Breast epithelium (tissue), 4 donors: ENCODE measurements around the gene PARVA. TPM values are rescaled to one million over a fixed set of nuclear protein-coding genes. Genes with fewer than 3 reads are reported as not detected.

Experiments used
- DNase-seq, 2 donors: peaks; one replicate each; pipeline ENCODE4 v3.0.0-alpha.2; 2019; ENCODE audit warnings: low spot score in 2 of 2
- H3K27ac ChIP-seq, 2 donors: fragments of 200-600 bp; sonication (generic) in 1 of 2; one replicate each; pipeline ENCODE4 v1.5.1; 2016 to 2019; ENCODE audit warnings: mild to moderate bottlenecking in 1 of 2
- H3K27me3 ChIP-seq, 2 donors: fragments of 200-600 bp; sonication (generic) in 1 of 2; one replicate each; pipeline versions ENCODE4 v1.5.1 to v1.6.0; 2017 to 2019; ENCODE audit warnings: control low read depth in 1 of 2, mild to moderate bottlenecking in 1 of 2
- H3K36me3 ChIP-seq: fragments of 200-600 bp; one replicate; pipeline ENCODE4 v1.5.1; 2019
- H3K4me1 ChIP-seq, 2 donors: fragments of 200-600 bp; sonication (generic); one replicate each; pipeline ENCODE4 v1.5.1; 2016 to 2019; ENCODE audit warnings: control low read depth in 1 of 2
- H3K4me3 ChIP-seq, 3 donors: fragments of 200-600 bp; sonication (generic); 1 replicate in 2 of 3; 2 replicates in 1 of 3; pipeline ENCODE4 v1.5.1; 2016 to 2019; ENCODE audit warnings: mild to moderate bottlenecking in 3 of 3, moderate library complexity in 2 of 3
- H3K9me3 ChIP-seq, 2 donors: fragments of 200-600 bp; sonication (generic) in 1 of 2; one replicate each; pipeline ENCODE4 v1.5.1; 2016 to 2019; ENCODE audit warnings: control low read depth in 1 of 2
- CTCF ChIP-seq, 3 donors: fragments of 450-650 bp; IDR thresholded peaks; one replicate each; pipeline ENCODE4 v1.5.1; 2016 to 2017; ENCODE audit warnings: antibody characterized with exemption in 3 of 3, mild to moderate bottlenecking in 3 of 3, moderate library complexity in 3 of 3
- POLR2A ChIP-seq: fragments of 450-650 bp; IDR thresholded peaks from one replicate; pipeline ENCODE4 v1.6.1; 2016; ENCODE audit warnings: antibody characterized with exemption, mild to moderate bottlenecking, moderate library complexity
- POLR2AphosphoS5 ChIP-seq, 3 donors: sonication (generic); formaldehyde crosslinking; IDR thresholded peaks; one replicate each; pipeline ENCODE4 v1.6.1; 2017; ENCODE audit warnings: antibody characterized with exemption in 3 of 3
- intact Hi-C: fragments of 100-400 bp; cut with DNase I; formaldehyde crosslinking; loops from one replicate; pipeline ENCODE4 v1.15.1; 2023; ENCODE audit warnings: low total_unique reads
- total RNA-seq, 3 donors: library from RNA; depleted of rRNA; stranded (reverse); fragments of >200 nt; gene quantifications; one replicate each; pipeline ENCODE4 v1.1.0, GENCODE V29; 2016

The PARVA gene
- total RNA-seq, 3 donors from 2014 or later, result 50.5 to 109 (median 60.4) TPM

- intact Hi-C loops, result no loop called here
Observed at GRCh38 chr11:12393691-12394090, 16.3 kb downstream of the PARVA start.

DNA sequence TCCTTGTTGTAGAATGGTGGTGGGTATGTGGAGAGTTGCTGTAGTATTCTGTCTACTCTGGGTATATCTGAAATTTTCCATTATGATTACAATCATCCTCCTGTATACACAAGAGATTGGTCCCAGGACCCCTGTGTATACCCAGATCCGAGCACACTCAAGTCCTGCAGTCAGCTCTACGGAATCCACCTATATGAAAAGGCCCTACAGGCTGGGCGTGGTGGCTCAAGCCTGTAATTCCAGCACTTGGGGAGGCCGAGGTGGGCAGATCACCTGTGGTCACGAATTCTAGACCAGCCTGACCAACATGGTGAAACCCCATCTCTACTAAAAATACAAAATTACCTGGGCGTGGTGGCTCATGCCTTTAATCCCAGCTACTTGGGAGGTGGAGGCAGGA, 17.2 kb downstream of the PARVA start:
- intact Hi-C loops, result no loop called here
- DNase-seq, result no peak
- no peak overlapping the region for H3K4me3 ChIP-seq
- H3K27me3 ChIP-seq, result no peaks in the 10 kb centered on the region
- peaks cover 0 to 2% of the 10 kb centered on the region in 2 donors for H3K4me1 ChIP-seq
- TF ChIP-seq POLR2AphosphoS5 (IDR thresholded peaks at IDR 0.05) (no peak), POLR2A (no peak), CTCF (IDR thresholded peaks at IDR 0.05) (no peak)
- no peaks in the 10 kb centered on the region for H3K36me3 ChIP-seq
- H3K27ac ChIP-seq, result no peak overlapping the region
- H3K9me3 ChIP-seq, result no peaks in the 10 kb centered on the region

More at GRCh38 chr11:12393691-12394090, 16.3 kb downstream of the PARVA start:
- TF ChIP-seq POLR2A (no peak), POLR2AphosphoS5 (IDR thresholded peaks at IDR 0.05) (no peak), CTCF (IDR thresholded peaks at IDR 0.05) (no peak)
- no peak for DNase-seq
- H3K36me3 ChIP-seq, result no peaks in the 10 kb centered on the region
- no peaks in the 10 kb centered on the region for H3K27me3 ChIP-seq
- H3K4me3 ChIP-seq, result no peak overlapping the region
- peaks cover 0 to 5% of the 10 kb centered on the region in 2 donors for H3K4me1 ChIP-seq
- H3K27ac ChIP-seq, result no peak overlapping the region
- H3K9me3 ChIP-seq, result no peaks in the 10 kb centered on the region

DNA sequence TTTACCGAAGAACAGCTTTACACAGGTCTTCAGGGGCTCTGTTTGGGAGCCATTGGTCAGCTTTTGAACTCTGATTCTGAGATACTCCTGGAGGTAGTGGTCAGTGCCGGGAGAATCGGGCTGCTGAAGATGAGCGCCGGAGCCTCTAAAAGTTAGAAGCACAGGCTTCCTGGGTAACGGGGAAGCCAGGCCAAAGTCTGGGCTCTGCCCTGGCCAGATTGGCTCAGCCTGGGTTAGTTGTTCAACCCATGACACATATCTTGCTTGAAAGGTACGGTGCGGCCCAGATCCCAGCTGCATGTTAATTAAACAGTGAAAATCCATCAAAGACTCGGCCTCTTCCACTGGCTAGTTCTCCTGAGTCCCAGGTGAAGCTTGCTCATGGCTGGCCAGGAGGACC, 18.0 kb downstream of the PARVA start:
- Histone ChIP-seq H3K36me3 (no peaks in the 10 kb centered on the region), H3K4me1 (no peaks in the 10 kb centered on the region), H3K27me3 (no peaks in the 10 kb centered on the region), H3K4me3 (no peak overlapping the region), H3K9me3 (no peaks in the 10 kb centered on the region), H3K27ac (no peak overlapping the region)
- intact Hi-C loops, result no loop called here
- no peak for DNase-seq
- no peak for TF ChIP-seq CTCF (IDR thresholded peaks at IDR 0.05)
- TF ChIP-seq POLR2A, result no peak
- no peak for TF ChIP-seq POLR2AphosphoS5 (IDR thresholded peaks at IDR 0.05)

- DNase-seq, result no peak
- H3K27ac ChIP-seq, result peak overlapping the region; percentile 44 to 78
- peaks cover 0 to 5% of the 10 kb centered on the region in 2 donors for H3K4me1 ChIP-seq
- no peaks in the 10 kb centered on the region for H3K9me3 ChIP-seq
- H3K27me3 ChIP-seq, result no peaks in the 10 kb centered on the region
- H3K4me3 ChIP-seq, result no peak overlapping the region
- TF ChIP-seq CTCF (IDR thresholded peaks at IDR 0.05) (no peak), POLR2A (no peak), POLR2AphosphoS5 (IDR thresholded peaks at IDR 0.05) (no peak)
- intact Hi-C loops, result no loop called here
- no peaks in the 10 kb centered on the region for H3K36me3 ChIP-seq
Observed at GRCh38 chr11:12397931-12398334, 20.6 kb downstream of the PARVA start.

- TF ChIP-seq POLR2AphosphoS5 (IDR thresholded peaks at IDR 0.05) (no peak), POLR2A (no peak), CTCF (IDR thresholded peaks at IDR 0.05) (no peak)
- H3K4me1 ChIP-seq, result peaks cover 0 to 6% of the 10 kb centered on the region in 2 donors
- H3K27me3 ChIP-seq, result no peaks in the 10 kb centered on the region
- H3K27ac ChIP-seq, result no peak overlapping the region
- no peaks in the 10 kb centered on the region for H3K9me3 ChIP-seq
- no peak for DNase-seq
- intact Hi-C loops, result no loop called here
- H3K36me3 ChIP-seq, result no peaks in the 10 kb centered on the region
- no peak overlapping the region for H3K4me3 ChIP-seq
Observed at GRCh38 chr11:12399355-12399754, 22.0 kb downstream of the PARVA start.
